Stimulated activated CD8-positive, alpha-beta memory T cell treated with anti-CD3 and anti-CD28 coated beads, Interleukin-12 subunit alpha, Interleukin-12 subunit beta, amount 100 ng/mL, for 4 hours (primary cell): ENCODE measurements around the gene KRTAP1-4.
"Not testable (repeated sequence)": the region's sequence is repeated elsewhere in the genome, so short reads cannot be mapped to it uniquely, and the experiment has no call there.

Experiments used
- DNase-seq: peaks from one replicate; pipeline ENCODE4 v3.0.0-alpha.2; 2020; ENCODE audit warnings: low read depth

The KRTAP1-4 gene

GRCh38 chr17:41003926-41004325 is 26.1 kb downstream of the KRTAP1-4 start:
- no peak for DNase-seq

- DNase-seq, result no peak
Measured at GRCh38 chr17:41002814-41003213, 27.2 kb downstream of the KRTAP1-4 start.

- DNase-seq, result no peak
Measured at GRCh38 chr17:41001795-41002194, 28.2 kb downstream of the KRTAP1-4 start.

- not testable (repeated sequence) for DNase-seq
Measured at GRCh38 chr17:40999563-40999962, 30.4 kb downstream of the KRTAP1-4 start, which contains the start of gene KRTAP3-2. Gene KRTAP3-2, minus strand, starts transcription at chr17:40999906. Its CDS starts 53 bp downstream, at chr17:40999853.

- DNase-seq, result no peak
Measured at GRCh38 chr17:40997361-40997760, 32.6 kb downstream of the KRTAP1-4 start.

- no peak for DNase-seq
Measured at GRCh38 chr17:40996829-40997228, 33.2 kb downstream of the KRTAP1-4 start.

- no peak for DNase-seq
Measured at GRCh38 chr17:40995116-40995515, 34.9 kb downstream of the KRTAP1-4 start.

GRCh38 chr17:40993839-40994238 is 36.2 kb downstream of the KRTAP1-4 start, which contains the start of gene KRTAP3-3:
Gene KRTAP3-3, minus strand, starts transcription at chr17:40994164. Its CDS starts 67 bp downstream, at chr17:40994097.
- no peak for DNase-seq

GRCh38 chr17:40993084-40993483 is 36.9 kb downstream of the KRTAP1-4 start:
- DNase-seq, result no peak

GRCh38 chr17:40992666-40993065 is 37.3 kb downstream of the KRTAP1-4 start:
- no peak for DNase-seq

GRCh38 chr17:40986920-40987319 is 43.1 kb downstream of the KRTAP1-4 start:
- no peak for DNase-seq

- no peak for DNase-seq
Measured at GRCh38 chr17:40984226-40984625, 45.8 kb downstream of the KRTAP1-4 start, which contains the start of gene KRT40. Gene KRT40, minus strand, starts transcription at chr17:40984326. Its CDS starts 53 bp downstream, at chr17:40984273.

GRCh38 chr17:40981115-40981514 is 48.9 kb downstream of the KRTAP1-4 start:
- DNase-seq, result no peak

GRCh38 chr17:40980596-40980995 is 49.4 kb downstream of the KRTAP1-4 start:
- DNase-seq, result no peak

GRCh38 chr17:40980117-40980516 is 49.9 kb downstream of the KRTAP1-4 start:
- DNase-seq, result no peak
